ENCODE data around the gene STH.

STH gene

GRCh38 chr17:45968732-45969131 is 30.3 kb upstream of the STH start:
- DNase-seq: no peak

- no peak for DNase-seq
Measured at GRCh38 chr17:45969726-45970125, 29.3 kb upstream of the STH start.

GRCh38 chr17:45970659-45971058 is 28.4 kb upstream of the STH start:
- no peak for DNase-seq

- DNase-seq: no peak
Measured at GRCh38 chr17:45971698-45972141, 27.3 kb upstream of the STH start.

GRCh38 chr17:45972531-45972930 is 26.5 kb upstream of the STH start:
- DNase-seq: no peak

- no peak for DNase-seq
Measured at GRCh38 chr17:45973099-45973780, 25.8 kb upstream of the STH start.

GRCh38 chr17:45973946-45974859 is 24.8 kb upstream of the STH start:
- no peak for DNase-seq

- no peak for DNase-seq
Measured at GRCh38 chr17:45974916-45975630, 24.0 kb upstream of the STH start.

- DNase-seq: no peak
Measured at GRCh38 chr17:45975640-45976295, 23.3 kb upstream of the STH start.

- DNase-seq: no peak
Measured at GRCh38 chr17:45976391-45976754, 22.7 kb upstream of the STH start.

- DNase-seq: no peak
Measured at GRCh38 chr17:45976755-45977505, 22.1 kb upstream of the STH start.

GRCh38 chr17:45977506-45977824 is 21.6 kb upstream of the STH start:
- no peak for DNase-seq

GRCh38 chr17:45977976-45978626 is 20.9 kb upstream of the STH start:
- DNase-seq: no peak

GRCh38 chr17:45979137-45979536 is 19.9 kb upstream of the STH start:
- no peak for DNase-seq

- no peak for DNase-seq
Measured at GRCh38 chr17:45980855-45981254, 18.2 kb upstream of the STH start.

- DNase-seq: no peak
Measured at GRCh38 chr17:45981306-45981705, 17.7 kb upstream of the STH start.

- no peak for DNase-seq
Measured at GRCh38 chr17:45982791-45983613, 16.0 kb upstream of the STH start.

- DNase-seq: no peak
Measured at GRCh38 chr17:45983614-45984310, 15.3 kb upstream of the STH start.

GRCh38 chr17:45984368-45984767 is 14.7 kb upstream of the STH start:
- DNase-seq: no peak

GRCh38 chr17:45985447-45985846 is 13.6 kb upstream of the STH start:
- no peak for DNase-seq
